Dedifferentiated amniotic fluid mesenchymal stem cell (primary cell): ENCODE results near the gene CPAMD8.

Experiments
- DNase-seq: peaks from one replicate; pipeline ENCODE4 v3.0.0-alpha.2; 2016; ENCODE audit errors: extremely low spot score

CPAMD8 gene

DNA sequence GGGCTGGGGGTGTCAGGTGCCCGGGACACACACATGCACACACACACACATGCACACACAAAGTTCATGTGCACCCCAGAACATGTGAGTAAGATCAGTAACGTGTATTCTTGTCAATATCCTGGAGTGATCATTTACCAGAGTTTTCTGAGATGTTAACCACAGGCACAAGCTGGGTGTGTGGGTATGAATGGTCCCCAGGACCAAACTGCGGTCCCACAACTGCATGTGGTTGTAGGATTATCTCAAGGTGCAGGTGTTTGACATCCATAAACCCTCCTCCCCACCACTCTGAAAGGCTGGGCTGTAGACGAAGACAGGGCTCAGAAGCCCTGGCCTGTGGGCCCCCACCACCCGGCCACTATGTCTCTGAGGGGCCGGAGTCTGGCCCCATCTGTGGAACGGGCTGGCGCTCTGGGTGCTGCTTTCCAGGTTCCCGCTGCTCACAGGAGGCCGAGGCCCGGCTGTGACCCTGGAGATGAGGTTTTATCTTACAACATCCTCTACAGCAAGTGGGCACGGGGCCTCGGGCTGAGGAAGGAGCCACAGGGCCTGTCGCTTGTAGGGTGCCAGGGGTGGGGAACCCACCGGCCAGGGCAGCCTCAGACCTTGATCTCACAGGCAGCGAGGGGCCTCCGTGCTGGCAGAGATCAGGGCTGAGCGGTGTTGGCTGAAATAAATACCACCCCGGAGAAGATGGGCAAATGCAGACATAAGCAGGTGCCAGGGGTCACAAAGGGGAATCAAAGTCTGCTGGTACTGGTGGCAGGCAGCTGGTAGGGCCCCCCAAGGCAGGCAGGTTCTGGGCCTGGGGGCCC lies 133.5 kb downstream of the CPAMD8 start:
- no peak for DNase-seq

DNA sequence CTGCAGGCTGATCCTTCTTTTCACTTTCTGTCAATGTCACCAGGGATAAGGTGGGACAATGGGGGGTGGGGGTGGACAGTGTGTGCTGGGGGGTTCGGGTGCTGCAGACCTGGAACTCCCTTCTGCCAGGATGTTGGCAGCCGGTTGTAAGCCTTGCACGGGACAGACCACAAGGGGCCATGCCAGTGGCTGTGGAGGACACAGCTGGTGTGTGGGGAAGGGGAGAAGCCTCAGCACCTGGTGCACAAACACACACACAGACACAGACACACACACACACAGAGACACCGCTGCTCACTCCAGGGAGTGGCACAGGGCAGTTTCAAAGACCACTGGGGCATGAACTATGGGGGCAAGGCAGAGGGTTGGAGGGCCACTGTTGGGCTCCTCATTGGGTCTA lies 134.2 kb downstream of the CPAMD8 start:
- DNase-seq: no peak

DNA sequence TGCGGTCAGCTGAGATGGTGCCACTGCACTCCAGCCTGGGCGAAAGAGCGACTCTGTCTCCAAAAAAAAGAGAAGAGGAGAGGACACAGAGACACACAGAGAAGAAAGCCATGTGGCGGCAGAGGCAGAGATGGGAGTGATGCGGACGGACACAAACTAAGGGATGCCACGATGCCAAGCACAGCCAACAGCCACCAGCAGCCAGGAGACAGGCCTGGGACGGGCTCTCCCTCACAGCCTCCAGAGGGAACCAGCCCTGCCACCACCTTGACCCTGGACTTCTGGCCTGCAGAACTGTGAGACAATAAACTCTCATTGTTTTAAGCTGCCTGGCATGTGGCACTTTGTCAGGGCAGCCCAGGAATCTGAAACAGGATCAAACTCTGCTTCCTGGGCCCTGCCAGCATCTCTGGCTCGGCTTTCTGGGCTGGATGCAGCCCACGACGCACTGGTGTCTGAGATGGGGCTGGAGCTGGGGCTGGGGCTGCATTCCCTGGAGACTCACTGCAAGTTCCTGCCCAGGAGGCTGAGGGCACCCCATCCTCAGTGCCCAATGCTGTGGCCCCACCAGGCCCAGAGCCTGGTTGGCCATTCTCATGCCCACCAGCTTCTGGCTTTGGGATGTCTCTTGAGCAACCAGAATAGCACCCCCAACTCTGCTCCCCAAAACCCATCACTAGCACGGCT lies 134.8 kb downstream of the CPAMD8 start:
- DNase-seq: no peak

GRCh38 chr19:16890461-16891184 lies 136.0 kb downstream of the CPAMD8 start:
- no peak for DNase-seq

DNA sequence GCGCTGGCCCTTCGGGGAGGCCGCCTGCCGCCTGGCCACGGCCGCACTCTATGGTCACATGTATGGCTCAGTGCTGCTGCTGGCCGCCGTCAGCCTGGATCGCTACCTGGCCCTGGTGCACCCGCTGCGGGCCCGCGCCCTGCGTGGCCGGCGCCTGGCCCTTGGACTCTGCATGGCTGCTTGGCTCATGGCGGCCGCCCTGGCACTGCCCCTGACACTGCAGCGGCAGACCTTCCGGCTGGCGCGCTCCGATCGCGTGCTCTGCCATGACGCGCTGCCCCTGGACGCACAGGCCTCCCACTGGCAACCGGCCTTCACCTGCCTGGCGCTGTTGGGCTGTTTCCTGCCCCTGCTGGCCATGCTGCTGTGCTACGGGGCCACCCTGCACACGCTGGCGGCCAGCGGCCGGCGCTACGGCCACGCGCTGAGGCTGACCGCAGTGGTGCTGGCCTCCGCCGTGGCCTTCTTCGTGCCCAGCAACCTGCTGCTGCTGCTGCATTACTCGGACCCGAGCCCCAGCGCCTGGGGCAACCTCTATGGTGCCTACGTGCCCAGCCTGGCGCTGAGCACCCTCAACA lies 136.6 kb downstream of the CPAMD8 start:
- no peak for DNase-seq

GRCh38 chr19:16889366-16889882 lies 137.2 kb downstream of the CPAMD8 start:
- DNase-seq: no peak

DNA sequence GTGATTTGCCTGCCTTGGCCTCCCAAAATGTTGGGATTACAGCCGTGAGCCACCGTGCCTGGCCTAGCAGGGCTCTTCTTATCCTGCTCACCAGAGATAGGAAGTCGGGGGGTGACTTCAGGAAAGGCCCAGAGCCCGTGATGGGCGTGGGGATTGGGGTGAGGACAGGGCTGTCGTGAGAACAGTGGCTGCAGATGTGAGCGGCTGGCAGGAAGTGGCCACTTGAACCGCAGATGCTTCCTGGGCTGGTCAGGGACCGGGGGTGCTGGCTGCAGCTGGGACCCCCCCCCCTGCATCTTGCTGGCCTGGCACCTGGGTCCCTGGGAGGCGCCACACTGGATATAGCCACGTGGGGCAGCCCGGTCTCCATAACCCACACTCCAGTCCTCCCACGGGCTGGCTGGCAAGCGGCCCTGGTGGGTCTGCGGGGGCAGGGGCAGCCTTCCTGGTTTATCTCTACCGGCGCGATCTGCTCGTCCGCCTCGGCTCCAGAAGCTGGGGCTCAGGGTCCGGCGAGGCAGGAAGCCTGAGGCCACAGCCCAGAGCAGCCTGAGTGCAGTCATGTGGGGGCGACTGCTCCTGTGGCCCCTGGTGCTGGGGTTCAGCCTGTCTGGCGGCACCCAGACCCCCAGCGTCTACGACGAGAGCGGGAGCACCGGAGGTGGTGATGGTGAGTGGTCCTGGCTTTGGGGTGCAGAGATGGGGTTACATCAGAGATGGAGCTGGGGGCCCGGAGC lies 137.8 kb downstream of the CPAMD8 start, which contains the start of gene F2RL3:
TSS of gene F2RL3 (plus strand) at position 371 of the 737 bp plus-strand sequence. CDS start at position 562, 191 bp downstream.
- no peak for DNase-seq

DNA sequence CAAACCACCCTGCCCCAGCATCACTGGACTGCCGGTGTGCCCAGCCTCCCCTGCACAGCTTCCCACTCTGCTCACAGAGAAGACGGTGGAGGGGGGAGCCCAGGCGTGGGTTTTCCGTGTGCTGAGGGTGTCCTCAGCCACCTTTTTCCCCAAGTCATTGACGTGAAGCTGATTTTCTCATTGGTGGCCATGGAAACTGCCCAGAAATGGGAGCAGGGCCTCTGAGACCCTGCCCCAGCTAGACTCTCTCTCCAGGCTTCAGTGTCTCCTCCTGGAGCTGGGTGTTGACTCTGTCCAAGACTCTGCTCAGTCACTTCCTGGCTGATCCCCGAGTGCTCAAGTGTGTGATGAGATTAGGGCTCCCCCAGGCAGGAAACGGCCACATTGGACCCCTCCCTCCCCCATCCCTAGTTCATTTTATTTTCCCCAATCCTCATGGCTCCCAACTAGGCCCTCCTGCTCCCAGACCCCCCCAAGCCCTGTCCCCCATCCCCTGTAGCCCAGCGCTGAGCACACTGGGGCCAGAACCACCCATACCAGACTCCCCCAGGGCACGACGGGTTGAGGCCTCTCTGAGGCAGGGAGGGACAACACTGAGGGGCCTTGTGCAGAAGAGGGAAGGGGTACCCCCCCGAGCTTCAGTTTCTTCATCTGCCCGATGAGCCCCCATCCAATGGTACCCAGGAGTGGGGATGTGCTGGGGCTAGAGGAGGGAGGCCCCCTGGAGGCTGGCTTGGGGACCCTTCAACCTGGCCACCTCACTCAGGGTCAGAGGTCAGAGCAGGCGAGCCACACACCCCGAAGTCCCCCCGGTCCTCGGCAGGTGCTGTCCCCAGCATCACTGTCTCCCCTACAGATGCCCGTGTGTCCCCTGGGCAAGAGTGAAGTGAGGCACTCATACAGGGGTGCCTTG lies 139.0 kb downstream of the CPAMD8 start:
- DNase-seq: no peak

DNA sequence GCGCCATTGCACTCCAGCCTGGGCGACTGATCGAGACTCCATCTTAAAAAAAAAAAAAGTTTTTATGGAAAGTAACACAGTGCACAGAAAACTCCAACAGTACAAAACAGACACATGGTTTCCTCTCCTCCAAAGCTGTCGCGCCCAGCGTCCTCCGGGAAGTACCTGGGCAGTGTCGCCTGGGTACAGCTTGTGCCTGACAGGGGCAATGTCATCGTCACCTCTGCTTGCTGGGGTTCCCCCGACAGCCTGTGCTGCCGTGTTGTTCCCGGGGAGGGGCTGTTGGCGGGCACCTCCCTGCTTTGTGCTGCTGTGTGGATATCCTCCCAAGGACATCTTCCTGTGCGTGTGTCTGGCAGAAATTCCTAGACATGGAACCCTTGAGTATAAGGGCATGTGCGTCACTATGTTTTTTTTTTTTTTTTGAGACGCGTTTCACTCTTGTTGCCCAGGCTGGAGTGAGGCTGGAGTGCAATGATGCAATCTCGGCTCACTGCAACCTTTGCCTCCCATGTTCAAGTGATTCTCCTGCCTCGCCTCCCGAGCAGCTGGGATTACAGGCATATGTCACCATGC lies 140.2 kb downstream of the CPAMD8 start:
- DNase-seq: no peak

- no peak for DNase-seq
Measured at GRCh38 chr19:16885166-16885565, 141.4 kb downstream of the CPAMD8 start.

DNA sequence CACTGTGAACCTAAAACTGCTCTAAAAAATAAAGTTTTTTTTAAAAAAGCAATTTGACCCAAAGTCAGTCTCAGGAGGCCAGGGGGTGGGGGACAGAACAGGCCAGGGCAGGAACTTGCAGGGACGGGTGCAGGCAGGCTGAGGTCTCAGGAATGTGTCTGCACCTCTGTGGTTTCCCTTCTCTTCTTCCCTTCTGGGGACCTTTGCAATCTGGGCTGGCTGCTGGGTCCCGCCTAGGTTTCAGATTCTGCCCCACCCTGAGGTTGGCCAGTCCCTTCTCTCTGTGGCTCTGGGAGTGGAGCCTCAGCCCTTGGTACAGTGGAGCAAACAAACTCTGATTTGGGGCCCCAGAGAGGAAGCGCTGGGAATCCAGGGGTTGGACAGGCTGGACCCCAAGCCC lies 143.1 kb downstream of the CPAMD8 start:
- DNase-seq: no peak

DNA sequence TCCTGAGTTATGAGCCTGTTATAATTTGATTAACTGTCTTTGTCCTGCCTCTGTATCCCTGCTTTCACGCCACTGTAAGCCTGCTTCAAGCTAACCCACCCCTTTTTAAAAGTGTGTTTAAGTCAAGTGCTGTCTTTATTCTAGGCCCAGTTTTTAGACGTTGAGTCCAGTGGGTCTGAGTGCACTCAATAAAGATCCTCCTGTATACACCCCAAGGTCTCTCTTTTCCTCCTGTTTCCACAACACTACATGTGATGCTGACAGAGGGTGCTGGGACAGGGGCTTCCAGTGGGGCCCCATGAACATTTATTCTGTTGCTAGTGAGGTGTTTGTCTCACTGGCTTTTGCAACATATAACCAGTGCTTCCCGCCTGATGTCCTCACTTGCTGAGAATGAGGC lies 144.5 kb downstream of the CPAMD8 start:
- no peak for DNase-seq

DNA sequence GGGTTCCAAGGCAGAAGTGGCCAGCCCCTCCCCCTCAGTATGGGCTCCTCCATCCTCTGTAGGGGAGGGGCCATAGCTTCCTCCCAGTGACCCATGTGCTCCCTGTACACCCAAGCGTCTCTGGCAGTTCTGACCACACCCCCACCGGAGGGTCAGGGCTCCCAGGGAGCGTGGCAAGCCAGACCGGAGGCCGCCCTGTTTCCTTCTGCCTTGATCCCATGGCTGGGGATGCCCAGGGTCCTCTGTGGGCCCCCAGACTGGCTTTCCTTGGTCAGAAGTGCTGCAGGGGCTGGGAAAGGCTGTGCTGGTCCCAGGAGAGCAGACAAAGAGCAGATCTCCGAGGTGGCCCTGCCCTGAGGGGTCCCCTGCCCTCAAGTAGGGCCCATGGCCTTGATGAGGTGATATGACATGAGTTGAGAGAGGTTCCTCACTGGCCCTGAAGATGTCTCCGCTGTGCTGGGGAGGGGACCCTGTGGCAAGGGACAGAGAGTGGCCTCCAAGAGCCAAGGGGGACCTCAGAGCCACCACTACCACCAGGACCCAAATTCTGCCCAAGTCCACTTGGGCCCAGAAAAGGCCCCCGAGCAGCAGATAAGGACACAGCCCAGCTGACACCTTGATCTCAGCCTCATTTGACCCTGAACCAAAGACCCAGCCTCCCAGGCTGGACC lies 145.6 kb downstream of the CPAMD8 start:
- DNase-seq: no peak

GRCh38 chr19:16878181-16878965 lies 148.2 kb downstream of the CPAMD8 start:
- no peak for DNase-seq

- DNase-seq: no peak
Measured at GRCh38 chr19:16877581-16877980, 149.0 kb downstream of the CPAMD8 start.

- DNase-seq: no peak
Measured at GRCh38 chr19:16876904-16877361, 149.7 kb downstream of the CPAMD8 start.

- no peak for DNase-seq
Measured at GRCh38 chr19:16875584-16876555, 150.7 kb downstream of the CPAMD8 start.
